Fibroblast of the aortic adventitia (primary cell): Measurements from ENCODE around the gene MRPL36. TPM values are rescaled to one million over a fixed set of nuclear protein-coding genes. Genes with fewer than 3 reads are reported as not detected.
A peak's percentile ranks its signal among the peaks of the same experiment; 100 is the strongest.

ENCODE experiments used
- DNase-seq: peaks from one replicate; pipeline ENCODE4 v3.0.0-alpha.2; 2010; ENCODE audit warnings: low read depth
- H3K4me3 ChIP-seq: 2 replicates; pipeline ENCODE4 v1.5.1; 2011; ENCODE audit warnings: low read depth, mild to moderate bottlenecking, control low read depth, low read length, moderate library complexity
- CTCF ChIP-seq: IDR thresholded peaks from 2 replicates; pipeline ENCODE4 v1.5.1; 2011; ENCODE audit warnings: mild to moderate bottlenecking, low read length, control low read depth, inconsistent platforms; ENCODE audit not compliant: insufficient read depth
- total RNA-seq: library from RNA; depleted of rRNA; stranded (reverse); fragments of >200 nt; gene quantifications from 2 replicates; pipeline ENCODE4 v1.2.3, GENCODE V29; 2012; ENCODE audit warnings: low replicate concordance

The MRPL36 gene
- total RNA-seq, 1 donor = 47.9 TPM

- peak; percentile 62 for DNase-seq
Measured at GRCh38 chr5:1772634-1773033, 27.0 kb downstream of the MRPL36 start.

DNA sequence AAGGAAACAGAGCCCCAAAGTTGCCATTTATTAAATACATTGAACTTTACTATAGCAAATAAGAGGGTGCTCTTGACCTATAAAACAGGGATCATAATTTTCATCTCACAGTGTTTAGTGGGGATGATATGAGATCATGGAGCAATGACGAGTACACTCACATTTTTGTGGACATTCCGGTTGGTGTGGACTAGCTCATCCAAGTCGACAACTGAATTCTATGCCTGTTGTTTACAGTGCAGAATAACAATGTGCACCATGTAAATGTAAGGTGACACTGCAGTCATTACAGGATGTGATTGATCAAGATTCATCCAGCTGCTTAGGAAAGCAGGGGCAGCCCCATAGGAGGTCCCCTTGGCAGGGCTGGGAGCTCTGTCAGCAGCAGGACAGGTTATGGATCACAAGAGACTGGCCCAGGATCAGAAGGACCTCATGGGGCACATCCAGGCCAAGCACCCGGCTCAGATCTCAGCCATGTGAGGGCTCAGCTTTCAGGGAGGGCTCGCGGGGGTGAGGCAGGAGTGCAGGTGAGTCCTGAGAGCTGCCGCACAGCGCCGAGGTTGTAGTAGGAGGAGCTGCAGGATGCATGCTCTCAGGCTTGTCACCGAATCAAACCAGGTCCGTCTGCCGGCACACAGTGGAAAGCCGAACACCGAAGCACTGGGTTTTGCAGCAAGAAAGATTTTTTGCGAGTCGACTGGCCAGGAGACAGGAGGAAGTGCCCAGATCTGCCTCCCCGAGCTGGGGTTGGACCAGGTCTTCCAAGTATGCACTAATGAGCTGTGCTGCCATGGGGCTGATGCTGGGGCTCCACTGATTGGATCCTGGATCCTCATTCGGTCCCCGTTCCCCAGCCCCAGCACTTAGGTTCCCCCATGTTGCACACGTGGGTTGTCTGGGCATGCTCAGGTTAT is 28.2 kb downstream of the MRPL36 start:
- no peak overlapping the region for H3K4me3 ChIP-seq
- TF ChIP-seq CTCF = no peak
- DNase-seq = no peak

More at GRCh38 chr5:1772634-1773033, 27.0 kb downstream of the MRPL36 start:
- peak; percentile 70 for TF ChIP-seq CTCF
- no peak overlapping the region for H3K4me3 ChIP-seq

DNA sequence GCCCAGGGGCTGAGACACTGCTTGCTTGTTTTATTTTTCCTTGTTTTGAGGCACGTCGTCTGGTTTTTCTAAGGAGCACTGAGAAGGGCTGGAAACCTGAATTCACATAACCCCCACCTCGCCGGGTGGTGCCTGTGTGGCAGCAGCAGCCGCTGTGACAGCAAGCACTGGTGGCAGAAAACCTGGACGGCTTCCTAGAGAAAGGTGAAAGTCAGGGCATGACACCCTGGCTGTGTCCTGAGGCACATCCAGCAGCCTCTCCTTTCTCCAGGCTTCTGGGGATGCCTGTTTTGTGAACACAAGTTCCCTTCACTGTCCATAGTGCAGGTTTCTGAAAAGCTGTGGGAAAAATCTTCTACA is 29.2 kb downstream of the MRPL36 start:
- H3K4me3 ChIP-seq = no peak overlapping the region
- TF ChIP-seq CTCF = no peak
- DNase-seq = no peak

DNA sequence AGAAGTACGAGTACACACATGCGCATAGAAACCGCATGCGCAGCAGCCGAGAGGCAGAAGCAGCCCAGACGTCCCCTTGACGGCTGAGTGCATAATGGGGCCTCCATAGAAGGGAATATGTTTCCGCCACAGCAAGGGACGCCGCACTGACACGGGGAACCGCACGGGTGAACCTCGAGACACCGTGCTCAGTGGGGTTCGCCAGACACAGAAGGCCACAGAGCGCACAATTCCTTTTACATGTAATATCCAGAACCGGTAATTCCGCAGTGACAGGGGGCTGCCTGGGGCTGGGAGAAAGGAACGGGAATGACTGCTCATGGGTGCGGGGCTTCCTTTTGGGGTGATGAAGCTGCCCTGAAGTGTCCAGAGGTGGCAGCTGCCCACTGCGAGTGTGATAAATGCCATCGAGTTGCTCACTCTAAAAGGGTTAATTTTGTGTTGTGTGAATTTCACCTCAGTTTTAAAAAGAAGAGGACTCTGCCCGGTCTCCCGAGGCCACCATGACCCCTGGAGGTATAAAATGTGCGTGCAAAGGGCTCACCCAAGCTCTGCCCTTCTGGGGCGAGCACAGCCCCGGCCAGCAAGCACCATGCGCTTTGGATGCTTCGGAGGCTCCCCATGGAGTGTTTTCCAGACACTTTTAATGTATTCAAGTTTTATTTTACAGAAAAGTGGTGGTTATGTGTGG is 29.7 kb downstream of the MRPL36 start:
- DNase-seq = no peak
- no peak for TF ChIP-seq CTCF

GRCh38 chr5:1769017-1769640 is 30.5 kb downstream of the MRPL36 start:
- H3K4me3 ChIP-seq = no peak overlapping the region
- no peak for TF ChIP-seq CTCF
- DNase-seq = no peak

More for the DNA sequence above, 29.7 kb downstream of the MRPL36 start:
- no peak overlapping the region for H3K4me3 ChIP-seq

GRCh38 chr5:1768283-1769000 is 31.2 kb downstream of the MRPL36 start:
- no peak for TF ChIP-seq CTCF
- no peak for DNase-seq
- no peak overlapping the region for H3K4me3 ChIP-seq
